GM10847 (cell line): ENCODE data around the gene SLC22A12.

Experiments used
- POLR2A ChIP-seq: IDR thresholded peaks from 2 replicates; pipeline ENCODE4 v1.6.1; 2011; ENCODE audit not compliant: insufficient read length; ENCODE audit errors: extremely low read depth

Gene SLC22A12

GRCh38 chr11:64605244-64605560, 14.2 kb downstream of the SLC22A12 start:
- no peak for TF ChIP-seq POLR2A

- no peak for TF ChIP-seq POLR2A
Measured at GRCh38 chr11:64605656-64606585, 14.9 kb downstream of the SLC22A12 start.

GRCh38 chr11:64606796-64607380, 15.9 kb downstream of the SLC22A12 start:
- no peak for TF ChIP-seq POLR2A

DNA sequence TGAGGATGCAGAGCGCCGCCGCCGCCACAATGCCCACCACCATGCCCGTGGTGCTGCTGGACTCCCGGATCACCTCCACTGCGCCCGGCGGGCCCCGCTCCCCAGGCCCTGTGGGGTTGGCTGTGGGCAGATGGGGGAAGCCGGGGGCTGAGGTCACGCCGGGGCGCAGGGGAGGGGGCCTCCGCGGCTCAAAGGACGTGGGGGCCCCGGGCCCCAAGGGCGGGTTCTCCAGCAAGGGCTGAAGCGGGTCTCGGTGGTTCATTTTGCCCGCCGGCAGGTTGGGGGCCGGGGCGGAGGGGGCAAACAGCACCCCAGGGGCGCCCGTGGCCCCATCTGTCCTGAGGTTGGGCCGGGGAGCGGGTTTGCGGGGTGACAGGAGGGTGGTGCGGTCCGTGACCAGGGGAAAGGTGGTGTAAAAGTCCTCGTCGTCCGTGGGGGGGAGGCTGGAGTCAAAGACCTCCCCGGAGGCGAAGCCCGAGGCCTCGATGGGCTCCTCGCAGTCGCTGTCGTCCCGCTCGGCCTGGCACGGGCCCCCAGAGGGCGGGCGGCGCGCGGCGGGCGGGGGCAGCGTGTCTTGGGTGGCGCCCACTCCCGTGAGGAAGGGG, 16.5 kb downstream of the SLC22A12 start:
- no peak for TF ChIP-seq POLR2A

DNA sequence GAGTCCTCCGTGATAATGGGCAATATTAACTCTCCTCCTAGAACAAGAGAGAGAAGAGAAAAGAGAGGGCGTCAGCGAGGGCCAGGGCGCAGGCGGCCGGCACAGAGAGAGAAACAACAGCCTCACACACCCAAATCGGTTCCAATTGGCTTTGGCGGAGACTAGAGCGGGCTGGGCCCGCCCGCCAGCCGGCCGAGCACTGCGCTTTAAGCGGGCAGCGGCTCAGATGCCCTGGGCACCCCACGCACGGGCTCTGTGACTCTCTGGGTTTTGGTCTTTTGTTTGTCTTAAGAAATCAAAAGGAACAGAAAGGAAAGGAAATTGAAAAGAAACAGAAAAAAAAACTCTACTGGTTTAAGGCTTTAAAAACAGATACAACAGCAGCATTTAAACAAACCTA, 17.0 kb downstream of the SLC22A12 start:
- no peak for TF ChIP-seq POLR2A

DNA sequence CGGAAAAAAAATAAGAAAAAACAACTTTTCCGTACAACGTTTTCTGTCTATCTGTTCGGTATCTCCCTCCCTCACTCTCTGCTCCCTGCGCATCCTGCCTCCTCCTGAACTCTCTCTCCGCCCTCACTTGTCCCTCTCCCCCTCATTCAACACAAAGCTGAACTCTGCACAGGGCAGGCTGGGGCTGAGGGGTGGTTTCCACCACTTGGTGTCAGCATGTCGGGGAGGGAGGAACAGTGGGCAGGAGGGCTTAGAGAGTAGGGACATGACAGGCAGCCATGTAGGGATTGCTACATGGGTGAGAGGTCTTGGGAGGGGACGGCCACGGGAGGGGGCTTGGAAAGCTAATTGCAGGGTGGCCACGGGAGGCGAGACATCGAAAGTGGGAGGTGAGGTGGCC, 17.6 kb downstream of the SLC22A12 start:
- TF ChIP-seq POLR2A: no peak

DNA sequence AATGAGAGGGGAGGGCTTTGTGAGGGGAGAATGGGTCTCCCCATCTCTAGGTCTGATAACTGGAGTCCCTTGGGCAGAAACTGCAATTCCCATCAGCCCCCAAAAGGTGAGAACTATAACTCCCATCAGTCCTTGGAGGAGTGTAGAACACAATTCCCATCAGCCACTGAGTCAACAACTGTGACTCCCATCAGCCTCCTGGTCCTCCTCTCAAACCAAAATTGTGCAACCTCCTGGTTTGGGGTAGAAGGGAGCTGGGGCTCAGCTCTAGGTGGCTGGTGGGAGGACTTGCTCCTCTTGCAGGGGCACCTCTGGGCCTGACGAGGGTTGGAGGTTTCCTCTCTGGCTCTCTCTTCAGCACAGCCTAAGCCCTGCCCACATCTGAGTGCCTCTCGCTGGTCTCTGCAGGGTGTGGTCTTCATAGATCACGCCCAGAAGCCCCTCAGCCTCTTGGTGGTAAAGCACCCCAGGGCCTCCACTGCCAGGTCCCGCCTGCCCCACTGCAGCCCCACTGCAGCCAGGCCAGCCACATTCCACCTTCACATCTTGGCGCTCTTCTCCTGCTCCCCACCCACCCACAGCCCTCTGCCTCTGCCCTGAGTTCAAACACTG, 18.5 kb downstream of the SLC22A12 start:
- no peak for TF ChIP-seq POLR2A

- no peak for TF ChIP-seq POLR2A
Measured at GRCh38 chr11:64610596-64610995, 19.6 kb downstream of the SLC22A12 start.

GRCh38 chr11:64611176-64611575, 20.2 kb downstream of the SLC22A12 start:
- no peak for TF ChIP-seq POLR2A

GRCh38 chr11:64611869-64612646, 21.0 kb downstream of the SLC22A12 start:
- TF ChIP-seq POLR2A: no peak

DNA sequence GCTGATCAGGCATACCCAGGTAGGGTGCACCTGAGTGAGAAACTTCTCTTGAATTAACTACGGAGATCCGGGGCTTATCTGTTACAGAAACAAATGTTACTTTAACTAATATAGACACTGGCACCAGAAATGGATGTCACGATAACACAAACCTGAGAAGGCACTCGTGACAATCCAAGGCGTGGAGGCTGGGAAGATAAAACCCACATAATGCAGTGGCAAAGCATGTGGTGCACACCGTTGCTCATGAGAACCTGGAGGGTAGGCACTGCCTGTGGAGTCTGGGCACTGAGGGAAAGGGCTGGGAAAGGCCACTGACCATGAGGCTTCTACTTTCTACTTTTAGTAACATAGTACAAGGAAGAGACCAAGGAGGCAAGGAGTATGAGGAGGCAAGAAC, 22.6 kb downstream of the SLC22A12 start:
- TF ChIP-seq POLR2A: no peak

DNA sequence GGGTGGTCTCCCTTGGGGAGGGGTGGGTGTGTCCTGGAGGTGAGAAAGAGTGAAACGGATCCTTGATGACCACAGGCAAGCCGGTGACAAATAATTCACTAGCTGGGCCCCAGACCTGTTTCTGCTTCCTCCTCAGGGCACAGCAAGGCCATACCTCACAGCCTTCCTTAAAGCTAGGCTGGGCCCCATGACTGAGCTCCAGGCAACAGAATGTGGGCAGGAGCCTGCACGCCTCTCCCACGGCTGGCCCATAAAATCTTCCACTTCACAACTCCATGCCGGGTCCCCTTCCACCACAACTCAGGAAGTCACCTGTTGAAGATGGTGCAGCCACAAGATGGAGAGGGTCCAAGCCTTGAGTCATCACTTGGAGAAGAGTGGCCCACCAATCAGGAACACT, 23.9 kb downstream of the SLC22A12 start:
- no peak for TF ChIP-seq POLR2A

- no peak for TF ChIP-seq POLR2A
Measured at GRCh38 chr11:64616817-64617216, 25.8 kb downstream of the SLC22A12 start.

- TF ChIP-seq POLR2A: no peak
Measured at GRCh38 chr11:64619196-64619595, 28.2 kb downstream of the SLC22A12 start.

DNA sequence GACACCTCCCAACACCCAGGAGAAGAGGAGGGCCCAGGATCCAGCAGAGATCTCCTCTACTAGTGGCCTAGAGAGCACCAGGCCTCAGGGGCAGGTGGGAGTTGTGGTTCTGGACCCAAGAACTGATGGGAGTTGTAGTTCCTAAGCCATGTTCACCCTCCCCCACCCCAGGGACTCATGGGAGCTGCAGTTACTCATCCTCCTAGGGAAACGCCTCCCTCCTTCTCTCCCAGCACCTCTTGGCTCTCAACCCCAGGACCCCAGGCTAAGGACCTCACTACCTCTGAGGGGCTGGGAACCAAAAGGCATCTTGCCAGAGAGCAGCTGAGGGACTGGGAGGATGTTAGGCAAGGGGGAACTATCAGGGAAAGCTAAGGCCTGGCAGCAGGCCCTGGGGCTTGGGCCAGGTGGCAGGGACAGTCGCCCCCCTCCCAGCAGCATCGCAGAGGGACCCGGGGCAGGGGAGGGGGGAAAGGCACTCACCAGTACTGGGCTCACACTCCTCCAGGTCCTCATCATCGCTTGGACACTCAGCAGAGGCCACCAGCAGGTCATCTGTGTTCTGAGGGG, 28.9 kb downstream of the SLC22A12 start:
- no peak for TF ChIP-seq POLR2A
